HG03066 (cell line): ENCODE data around the gene NRXN3.

Experiments
- ATAC-seq: cut with Tn5 transposase; IDR thresholded peaks from one replicate; pipeline ENCODE4 v1.9.1; 2021; ENCODE audit warnings: low read depth; ENCODE audit not compliant: unreplicated experiment

The NRXN3 gene

DNA sequence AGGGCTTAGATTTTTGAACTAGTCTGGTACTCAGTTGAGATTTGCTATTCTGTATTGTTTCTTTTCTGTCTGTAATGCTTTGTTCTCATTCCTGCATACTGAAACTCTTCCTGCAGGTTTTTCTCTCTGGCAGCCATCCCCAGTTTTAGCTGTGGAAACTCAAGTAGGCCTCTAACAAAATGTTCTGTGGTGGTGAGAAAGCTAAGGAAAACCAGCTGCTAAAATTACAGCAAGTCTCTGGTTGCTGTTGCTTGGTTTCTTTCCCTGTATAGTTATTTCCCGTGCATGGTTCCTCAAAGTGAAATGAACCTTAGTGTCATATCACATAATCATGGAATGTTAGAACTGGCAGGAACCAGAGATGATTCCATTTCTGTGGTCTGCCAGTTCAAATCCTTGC lies 442.5 kb downstream of the NRXN3 start:
- ATAC-seq, result no peak

DNA sequence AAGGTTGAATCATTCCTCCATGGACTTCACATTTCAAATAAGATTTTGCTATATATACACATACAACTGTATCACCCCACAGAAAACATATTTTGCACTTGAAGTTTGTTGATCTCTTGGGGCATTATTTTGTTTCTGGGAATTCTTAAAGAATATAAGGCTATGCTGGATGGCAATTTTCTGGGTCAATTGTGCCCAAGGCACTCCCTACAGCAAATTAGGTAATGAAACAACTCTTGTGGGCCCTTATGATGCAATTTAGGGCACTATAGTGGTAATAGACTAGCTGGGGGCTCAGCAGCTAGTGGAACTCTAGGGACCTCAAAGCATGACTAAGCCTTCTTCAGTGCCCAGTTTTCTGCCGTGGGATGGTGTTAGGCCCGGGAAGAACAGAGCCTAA lies 444.4 kb downstream of the NRXN3 start:
- ATAC-seq, result no peak

DNA sequence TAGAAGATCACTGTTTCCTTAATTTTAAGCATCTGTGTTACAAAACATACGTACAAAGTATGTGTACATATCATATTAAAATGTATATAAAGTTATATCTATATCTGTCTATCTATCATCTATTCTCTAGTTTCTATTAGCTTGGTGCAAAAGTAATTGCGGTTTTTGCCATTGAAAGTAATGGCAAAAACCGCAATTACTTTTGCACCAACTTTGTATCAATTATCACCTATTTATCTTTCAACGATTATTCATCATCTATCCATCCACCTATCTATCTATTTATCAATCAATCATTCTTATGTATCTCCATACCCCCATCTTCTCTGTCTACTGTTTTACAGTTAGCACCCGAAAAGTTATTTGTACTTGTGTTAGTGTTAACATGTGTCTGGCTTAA lies 447.6 kb downstream of the NRXN3 start:
- ATAC-seq, result no peak

DNA sequence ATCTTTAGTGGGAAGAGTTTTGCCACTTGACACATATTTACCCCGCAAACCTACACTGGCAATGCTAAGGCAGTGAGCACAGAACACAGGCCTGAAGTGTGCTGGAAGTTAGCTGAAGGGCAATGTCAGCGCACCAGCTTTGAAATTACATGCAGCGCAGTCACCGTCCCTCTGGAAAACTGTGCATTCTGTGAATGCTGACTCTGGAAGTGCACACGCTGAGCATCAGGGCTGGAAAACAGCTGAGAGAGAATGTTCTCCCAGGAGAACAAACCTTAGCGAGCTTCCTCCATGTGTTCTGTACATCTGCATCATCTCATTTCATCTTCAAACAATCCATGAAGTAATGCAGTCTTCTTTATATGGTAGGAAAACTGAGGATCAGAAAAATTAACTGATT lies 448.2 kb downstream of the NRXN3 start:
- ATAC-seq, result no peak

DNA sequence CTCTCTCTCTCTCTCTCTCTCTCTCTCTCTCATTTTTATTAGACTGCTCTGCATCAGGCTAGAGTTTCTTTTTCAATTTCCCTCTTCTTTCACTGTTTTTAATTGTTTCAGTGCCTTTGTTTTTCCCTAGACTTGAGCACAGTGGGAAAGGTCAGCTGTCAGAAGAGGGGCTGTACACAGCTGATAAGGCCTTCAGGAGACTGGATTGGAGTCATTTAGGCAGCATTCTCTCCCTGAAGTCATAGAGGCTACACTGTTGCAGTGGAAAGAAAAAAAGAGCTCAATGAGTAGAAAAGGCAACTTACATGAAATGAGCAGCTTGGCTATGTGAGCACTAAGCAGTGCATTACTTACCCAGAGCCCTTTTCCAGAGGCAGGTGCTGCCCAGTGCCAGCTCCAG lies 456.9 kb downstream of the NRXN3 start:
- ATAC-seq, result no peak

DNA sequence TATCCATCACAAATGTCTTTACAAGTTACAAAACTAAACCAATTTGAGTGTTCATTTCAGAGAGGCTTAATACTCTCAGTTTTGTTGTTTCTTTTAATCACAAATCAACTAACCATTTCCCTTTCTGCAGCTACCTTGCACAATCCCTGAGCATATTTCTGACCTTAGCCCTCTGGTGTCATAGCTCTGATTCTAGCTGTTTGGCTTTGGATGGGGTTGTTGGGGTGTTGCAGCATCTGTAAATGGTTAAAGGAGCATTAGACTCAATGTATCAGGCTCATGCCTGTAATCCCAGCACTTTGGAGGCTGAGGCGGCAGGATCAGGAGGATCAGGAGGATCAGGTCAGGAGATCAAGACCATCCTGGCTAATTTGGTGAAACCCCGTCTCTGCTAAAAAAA lies 461.4 kb downstream of the NRXN3 start:
- ATAC-seq, result no peak

DNA sequence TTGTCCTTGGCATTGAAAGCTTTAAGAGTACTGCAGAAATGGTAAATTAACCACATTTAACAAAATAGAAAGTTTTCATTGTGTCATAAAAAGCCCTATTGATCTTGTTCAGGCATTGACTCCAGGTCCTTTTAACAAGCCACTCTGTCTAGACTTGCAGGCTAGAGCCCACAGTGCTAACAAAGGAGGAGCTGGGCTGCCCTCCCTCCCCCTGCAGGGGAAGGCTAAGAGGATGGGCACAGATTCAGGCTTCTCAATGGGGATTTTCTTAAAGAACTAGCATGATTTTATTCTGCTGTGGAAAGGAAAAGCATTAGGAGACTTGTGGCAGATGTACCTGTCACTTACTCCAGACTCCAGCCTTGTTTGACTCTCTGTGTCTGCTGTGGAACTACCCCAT lies 463.6 kb downstream of the NRXN3 start:
- no peak for ATAC-seq

DNA sequence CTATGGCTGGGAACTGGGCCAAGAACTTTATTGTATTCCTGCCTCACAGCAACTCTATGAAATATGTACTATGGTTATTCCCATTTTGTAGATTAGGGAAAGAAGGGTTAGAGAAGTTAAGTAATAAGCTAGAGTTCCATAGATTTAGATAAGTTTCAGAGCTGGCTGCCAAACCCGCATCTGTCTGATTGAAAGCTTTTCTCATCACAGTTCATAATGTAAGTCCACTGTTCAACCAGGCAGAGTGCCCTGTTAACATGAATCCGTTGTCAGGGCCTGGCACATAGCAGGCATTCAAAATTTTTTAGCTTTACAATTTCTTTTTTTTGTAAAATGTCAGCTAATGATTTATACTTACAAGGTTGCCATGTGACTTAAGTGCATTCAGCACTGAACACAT lies 467.3 kb downstream of the NRXN3 start:
- ATAC-seq, result no peak

DNA sequence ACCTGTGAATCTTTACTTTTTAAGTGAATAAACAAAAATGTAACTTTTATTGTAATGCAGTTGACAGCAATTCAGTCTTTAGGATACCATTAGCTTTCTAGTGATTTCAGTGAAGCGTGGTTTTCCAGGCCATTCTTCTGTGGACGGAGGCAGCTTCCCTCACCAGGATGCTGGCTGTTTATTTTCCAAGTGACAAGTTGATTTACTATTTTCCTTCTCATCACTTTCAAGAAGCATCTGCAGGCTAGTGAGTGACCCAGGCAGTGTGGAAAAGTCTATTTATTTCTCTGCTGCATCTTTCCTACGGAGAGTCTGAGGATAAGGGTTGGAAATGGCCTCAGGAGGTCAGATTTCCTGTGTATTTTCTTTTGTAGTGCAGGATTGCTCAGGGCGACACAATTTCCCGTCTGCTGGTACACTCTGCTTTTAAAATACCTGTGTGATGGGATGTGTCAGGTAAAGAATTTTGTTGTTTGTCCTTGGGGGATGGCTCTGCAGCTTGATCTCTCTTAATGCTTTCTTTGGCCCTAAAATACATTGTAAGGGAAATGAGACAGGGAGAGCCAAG lies 467.8 kb downstream of the NRXN3 start:
- ATAC-seq, result no peak

DNA sequence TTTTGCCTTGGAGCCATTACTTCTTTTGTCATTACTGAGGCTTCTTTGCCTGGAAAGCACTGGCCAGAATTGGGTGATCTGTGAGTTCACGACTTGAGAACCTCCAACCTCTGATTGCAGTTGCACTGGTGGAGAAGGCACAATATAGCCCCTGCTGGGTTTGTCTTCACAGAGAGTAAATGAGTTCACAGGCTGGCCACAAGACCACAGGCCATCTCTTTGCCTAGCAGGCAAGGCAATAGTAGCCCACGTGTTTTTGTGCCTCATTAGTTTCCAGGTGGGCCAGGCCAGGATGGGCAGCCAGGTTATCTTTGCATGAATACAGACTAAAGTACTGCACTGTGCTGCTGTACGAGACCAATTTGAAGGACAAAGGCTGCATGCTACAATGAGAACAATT lies 468.8 kb downstream of the NRXN3 start:
- no peak for ATAC-seq

DNA sequence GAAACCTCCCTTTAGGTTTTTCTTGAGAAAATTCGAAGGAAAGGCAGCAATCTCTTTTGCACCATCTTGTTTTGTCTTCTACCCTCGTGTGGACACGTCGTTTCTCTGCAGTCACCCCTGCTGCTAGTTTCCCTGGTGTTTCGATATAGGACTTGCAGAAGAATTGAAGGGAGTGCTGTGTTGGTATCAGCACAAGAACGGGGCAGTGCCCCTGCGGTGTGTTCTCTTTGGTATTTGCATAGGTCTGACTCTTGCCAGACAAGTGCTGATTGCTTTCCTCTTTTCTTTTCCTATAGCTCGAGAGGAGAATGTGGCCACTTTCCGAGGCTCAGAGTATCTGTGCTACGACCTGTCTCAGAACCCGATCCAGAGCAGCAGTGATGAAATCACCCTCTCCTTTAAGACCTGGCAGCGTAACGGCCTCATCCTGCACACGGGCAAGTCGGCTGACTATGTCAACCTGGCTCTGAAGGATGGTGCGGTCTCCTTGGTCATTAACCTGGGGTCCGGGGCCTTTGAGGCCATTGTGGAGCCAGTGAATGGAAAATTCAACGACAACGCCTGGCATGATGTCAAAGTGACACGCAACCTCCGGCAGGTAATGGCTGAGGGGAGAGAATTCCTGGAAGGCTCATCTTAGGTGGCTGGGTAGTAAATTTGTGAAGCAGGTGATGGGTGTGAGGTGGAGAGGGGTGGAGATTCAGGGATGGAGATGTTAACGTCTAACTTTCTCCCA lies 474.8 kb downstream of the NRXN3 start:
- no peak for ATAC-seq

DNA sequence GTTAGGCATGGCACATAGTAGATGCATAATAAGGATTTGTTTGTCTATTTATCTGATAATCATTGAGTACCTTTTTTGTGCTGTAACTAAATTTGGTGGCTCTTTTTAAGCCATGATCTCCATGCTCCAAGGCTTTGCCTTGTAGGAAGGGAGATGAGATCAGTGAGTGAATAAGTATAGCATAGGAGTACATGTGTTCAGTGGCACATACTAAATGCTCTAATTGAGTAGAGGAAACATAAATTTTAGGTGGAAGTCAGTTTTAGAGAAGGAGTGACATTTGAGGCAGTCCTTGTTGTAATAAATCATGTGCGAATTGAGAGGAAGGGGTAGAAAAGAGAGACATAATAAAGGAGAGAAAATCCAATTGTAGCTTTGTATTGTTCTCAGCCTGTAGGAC lies 482.6 kb downstream of the NRXN3 start:
- no peak for ATAC-seq

DNA sequence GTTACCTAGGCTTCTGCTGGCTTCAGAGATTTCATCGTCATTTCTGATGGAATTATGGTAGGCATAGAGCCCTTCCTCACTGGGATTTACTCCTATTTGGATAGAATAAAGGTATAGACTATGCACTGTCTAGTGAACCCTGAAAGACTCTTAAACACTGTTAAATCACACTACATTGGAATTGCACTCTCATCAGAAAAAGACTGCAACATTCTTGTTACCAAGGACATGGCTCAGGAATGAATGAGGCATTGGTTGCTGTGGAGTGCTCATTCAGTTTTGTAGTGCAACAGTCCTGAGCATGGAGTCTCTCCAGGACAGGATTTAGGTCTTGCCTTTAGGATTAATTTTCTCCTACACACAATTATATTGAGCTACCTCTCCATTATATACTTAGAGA lies 483.0 kb downstream of the NRXN3 start:
- no peak for ATAC-seq

DNA sequence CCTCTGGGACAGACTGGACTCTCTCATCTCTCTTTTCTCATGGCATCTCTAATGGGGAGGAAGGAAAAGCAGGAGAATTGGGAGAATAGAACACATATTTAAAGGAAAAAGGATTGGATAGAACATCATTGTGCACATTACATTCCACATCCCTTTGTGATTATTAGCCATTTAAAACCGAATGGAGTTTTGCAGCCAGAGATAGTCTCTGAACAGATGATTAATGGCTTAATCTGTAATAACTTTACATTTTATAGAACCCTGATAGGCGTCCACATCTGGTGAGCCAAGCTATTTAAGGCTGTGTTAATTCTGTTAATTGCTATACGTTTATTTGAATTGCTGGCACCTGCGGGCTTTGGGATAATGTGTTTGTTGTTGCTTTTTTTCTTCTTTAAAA lies 487.3 kb downstream of the NRXN3 start:
- no peak for ATAC-seq

DNA sequence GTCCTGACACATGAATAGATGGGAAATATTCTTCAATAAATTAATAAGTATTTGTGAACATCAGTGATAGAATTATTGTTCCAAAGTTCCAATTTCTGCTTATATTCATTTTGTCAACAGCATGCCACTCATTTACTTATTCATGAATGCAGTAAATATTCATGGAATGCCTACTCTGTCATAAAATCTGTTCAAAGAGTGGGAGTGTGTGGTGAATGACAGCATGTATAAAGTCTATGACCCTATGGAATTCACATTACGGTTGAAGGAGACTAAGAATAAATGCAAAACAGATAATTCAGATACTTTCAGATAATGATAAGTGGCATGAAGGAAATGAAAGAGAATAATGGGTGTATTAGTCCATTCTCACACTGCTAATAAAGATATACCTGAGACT lies 494.7 kb downstream of the NRXN3 start:
- ATAC-seq, result no peak

DNA sequence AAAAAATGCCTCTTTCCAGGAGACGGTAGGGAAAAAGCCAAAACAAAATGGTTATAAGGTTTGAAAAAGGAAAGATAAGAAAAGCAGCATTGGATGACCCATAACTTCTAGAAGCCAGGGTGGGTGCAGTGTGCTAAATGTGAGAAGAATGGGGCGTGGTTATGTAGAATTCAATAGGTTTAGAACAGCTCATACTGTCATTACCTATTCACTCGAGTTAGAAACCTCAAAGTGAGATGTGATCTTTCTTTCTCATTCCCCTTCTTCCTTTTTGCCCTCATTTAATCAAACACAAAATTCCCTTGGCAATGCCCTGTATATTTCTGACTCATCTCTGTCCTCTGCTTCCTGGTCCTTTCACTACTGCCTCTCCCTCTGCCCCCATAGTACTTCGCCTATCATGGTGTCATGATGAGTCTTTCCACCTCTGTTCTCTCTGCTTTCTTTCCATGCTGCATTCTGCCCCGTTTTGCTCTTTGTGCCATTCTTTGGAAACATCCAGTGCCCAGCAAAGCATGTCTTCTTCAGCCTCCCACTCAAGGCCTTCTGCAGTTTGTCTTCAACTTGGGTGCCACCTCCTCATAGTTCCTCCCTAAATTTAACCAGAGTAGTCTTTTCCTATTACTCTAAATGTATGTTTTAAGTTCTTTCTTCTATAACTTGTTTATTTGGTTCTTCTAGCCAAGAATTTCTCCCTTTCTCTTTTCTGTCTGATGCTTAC lies 496.3 kb downstream of the NRXN3 start:
- ATAC-seq, result no peak

DNA sequence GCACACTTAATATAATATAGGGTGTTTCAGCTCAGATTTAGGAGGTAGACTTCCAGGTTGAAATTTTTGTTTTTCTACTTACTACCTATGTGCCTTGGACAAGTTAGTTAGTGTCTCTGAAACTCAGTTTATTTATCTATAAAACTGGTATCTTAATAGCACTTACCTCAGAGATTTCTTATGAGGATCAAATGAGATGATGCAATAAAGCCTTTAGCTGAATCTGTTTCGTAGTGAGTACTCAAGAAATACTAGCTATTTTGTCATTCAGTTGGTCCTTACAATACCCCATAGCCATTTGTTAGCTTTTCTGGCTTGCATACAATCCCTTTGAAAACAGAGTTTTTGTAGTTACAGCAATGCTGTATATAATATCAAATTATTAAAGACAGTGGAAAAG lies 497.0 kb downstream of the NRXN3 start:
- no peak for ATAC-seq

DNA sequence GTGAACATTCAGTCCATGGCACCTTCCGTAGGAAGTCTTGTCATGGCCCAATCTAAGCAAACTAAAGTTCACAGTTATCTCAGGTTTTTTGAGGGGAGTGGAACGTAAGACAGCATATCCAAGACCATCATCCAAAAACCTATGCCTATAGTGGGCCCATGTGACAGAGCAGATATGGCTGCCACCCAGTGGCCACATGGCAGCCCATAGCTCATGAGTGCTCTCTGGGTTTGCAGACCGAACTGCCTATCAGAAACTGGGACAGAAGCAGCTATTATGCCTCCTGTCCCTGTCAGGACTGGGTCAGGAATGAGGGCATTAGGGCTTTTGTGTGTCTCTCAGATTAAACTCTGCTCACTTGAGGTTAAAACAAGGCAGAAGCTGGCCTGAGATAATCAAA lies 503.7 kb downstream of the NRXN3 start:
- no peak for ATAC-seq

DNA sequence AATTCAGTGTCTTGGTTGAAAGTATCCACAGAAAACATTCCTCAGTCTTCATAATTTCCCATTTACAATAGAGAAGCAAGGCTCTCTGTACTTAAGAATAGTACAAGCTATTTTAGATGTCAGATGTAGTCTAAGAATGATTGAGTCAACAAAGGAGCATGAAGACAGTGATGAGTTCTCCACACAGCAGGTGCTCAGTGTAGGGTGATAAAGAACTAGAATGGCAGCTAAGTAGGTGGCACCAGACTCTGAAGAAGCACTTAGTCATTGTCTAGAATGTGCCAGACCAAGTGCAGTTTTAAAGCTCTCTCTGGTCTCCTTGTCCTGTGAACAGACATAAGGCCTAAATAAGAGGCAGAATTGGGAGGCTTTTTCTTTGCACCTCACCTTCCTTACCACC lies 504.6 kb downstream of the NRXN3 start:
- no peak for ATAC-seq

DNA sequence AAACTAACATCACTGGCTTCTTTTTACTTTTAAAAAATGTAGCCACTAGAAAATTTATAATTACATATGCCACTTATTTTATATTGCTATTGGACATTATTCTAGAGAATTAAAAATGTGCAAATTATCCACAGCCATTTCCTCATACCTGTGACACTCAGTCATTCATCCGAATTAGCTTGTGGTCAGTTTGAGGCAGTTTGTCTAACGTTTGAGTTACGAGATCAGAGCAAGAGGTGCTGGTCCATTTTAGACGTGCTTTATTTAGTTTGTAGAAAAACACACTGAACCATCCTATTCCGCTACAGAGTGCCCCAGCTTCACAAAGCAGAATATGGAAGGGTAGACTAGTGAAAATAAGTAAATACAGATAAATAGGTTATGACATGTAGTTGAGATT lies 513.0 kb downstream of the NRXN3 start:
- ATAC-seq, result no peak

DNA sequence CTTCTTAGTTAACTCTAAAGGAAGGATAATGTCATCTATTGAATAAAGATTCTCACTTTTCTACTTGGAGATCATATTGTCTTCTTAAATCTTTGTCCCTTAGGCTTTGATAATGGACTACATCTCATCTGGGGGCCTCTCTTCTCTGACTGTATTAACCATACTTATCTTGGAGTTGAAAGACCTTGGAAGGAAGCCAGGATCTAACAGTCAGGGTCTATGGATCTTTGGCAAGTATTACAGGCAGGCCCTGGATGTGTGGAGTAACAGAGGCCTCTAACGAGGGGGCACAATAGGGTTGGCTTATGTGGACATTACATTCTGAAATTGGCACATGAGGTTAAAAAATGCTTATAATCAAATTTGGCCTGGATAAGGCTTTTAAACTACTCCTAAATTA lies 513.8 kb downstream of the NRXN3 start:
- ATAC-seq, result no peak

DNA sequence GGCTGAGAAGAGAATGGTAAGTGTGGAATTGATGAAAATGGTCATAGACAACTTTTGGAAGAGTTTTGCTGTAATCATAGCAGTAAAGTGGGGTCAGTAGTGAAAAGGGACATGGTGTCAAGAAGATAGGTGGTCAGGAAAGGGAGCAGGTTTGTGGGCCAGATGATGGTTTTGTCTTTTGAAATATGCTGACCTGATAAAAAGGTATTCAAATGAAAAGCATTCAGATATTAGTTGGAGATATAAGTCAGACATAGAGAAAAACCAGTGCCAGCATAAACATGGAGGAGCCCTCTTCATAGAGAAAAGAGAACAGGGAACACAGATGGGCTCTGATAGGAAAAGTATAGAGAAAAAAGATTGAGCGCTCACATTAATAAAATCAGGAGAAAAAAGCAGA lies 518.3 kb downstream of the NRXN3 start:
- no peak for ATAC-seq
